Neural cell (in vitro differentiated cells): Measurements from ENCODE around the gene OR5C1. TPM values are rescaled to one million over a fixed set of nuclear protein-coding genes. Genes with fewer than 3 reads are reported as not detected.

Experiments used
- H2AFZ ChIP-seq: fragments of 200-600, 300-800 bp; sonication (generic), shearing (Covaris generic); 2 replicates; pipeline ENCODE4 v1.6.0; 2014; ENCODE audit warnings: low read depth, mild to moderate bottlenecking, antibody characterized with exemption, low read length, moderate library complexity
- H3F3A ChIP-seq: fragments of 200-600 bp; shearing (Covaris generic); 2 replicates; pipeline ENCODE4 v1.6.1; 2016; ENCODE audit warnings: mild to moderate bottlenecking, moderate library complexity, mixed read lengths, antibody characterized with exemption, low read length; ENCODE audit not compliant: insufficient read depth, poor library complexity, severe bottlenecking
- H3K27ac ChIP-seq: fragments of 200-600, 300-800 bp; sonication (generic), shearing (Covaris generic); 2 replicates; pipeline ENCODE4 v1.5.1; 2014; ENCODE audit warnings: mild to moderate bottlenecking, low read length, moderate library complexity
- H3K27me3 ChIP-seq: fragments of 300-800, 200-600 bp; sonication (generic), shearing (Covaris generic); 2 replicates; pipeline ENCODE4 v1.6.0; 2014; ENCODE audit warnings: mild to moderate bottlenecking, low read depth, low read length, moderate library complexity; ENCODE audit not compliant: insufficient read depth
- H3K36me3 ChIP-seq: fragments of 300-800, 200-600 bp; sonication (generic), shearing (Covaris generic); 2 replicates; pipeline ENCODE4 v1.5.1; 2014; ENCODE audit warnings: mild to moderate bottlenecking, antibody characterized with exemption, low read length, moderate library complexity; ENCODE audit not compliant: insufficient read depth
- H3K4me2 ChIP-seq: fragments of 300-800, 200-600 bp; sonication (generic), shearing (Covaris generic); 2 replicates; pipeline ENCODE4 v1.6.0; 2014; ENCODE audit warnings: mild to moderate bottlenecking, low read length
- H3K4me3 ChIP-seq: fragments of 300-800, 200-600 bp; sonication (generic), shearing (Covaris generic); 2 replicates; pipeline ENCODE4 v1.5.1; 2014; ENCODE audit warnings: mild to moderate bottlenecking, low read length, moderate library complexity
- H3K79me2 ChIP-seq: fragments of 200-600 bp; shearing (Covaris generic); replicated peaks from 2 replicates; pipeline ENCODE4 v1.6.0; 2014; ENCODE audit warnings: mild to moderate bottlenecking, low read length, moderate library complexity; ENCODE audit not compliant: insufficient read depth
- H3K9ac ChIP-seq: fragments of 300-800, 200-600 bp; sonication (generic), shearing (Covaris generic); 2 replicates; pipeline ENCODE4 v1.6.1; 2016; ENCODE audit warnings: mild to moderate bottlenecking, low read length, mixed read lengths
- H3K9me2 ChIP-seq: fragments of 200-600 bp; shearing (Covaris generic); 2 replicates; pipeline ENCODE4 v1.6.1; 2016; ENCODE audit warnings: mild to moderate bottlenecking, low read length, mixed read lengths; ENCODE audit not compliant: insufficient read depth
- H3K9me3 ChIP-seq: fragments of 200-600, 300-800 bp; sonication (generic), shearing (Covaris generic); 2 replicates; pipeline ENCODE4 v1.6.1; 2016; ENCODE audit warnings: mild to moderate bottlenecking, mixed run types, low read length, moderate library complexity, mixed read lengths
- H4K20me1 ChIP-seq: fragments of 200-600 bp; shearing (Covaris generic); 2 replicates; pipeline ENCODE4 v1.6.1; 2016; ENCODE audit warnings: mild to moderate bottlenecking, mixed run types; ENCODE audit not compliant: insufficient read depth
- CTCF ChIP-seq: fragments of 450-650 bp; IDR thresholded peaks from 2 replicates; pipeline ENCODE4 v1.5.1; 2014; ENCODE audit warnings: antibody characterized with exemption, mild to moderate bottlenecking, moderate library complexity; ENCODE audit not compliant: poor library complexity, severe bottlenecking
- EP300 ChIP-seq: fragments of 450-650 bp; conservative IDR thresholded peaks from 2 replicates; pipeline ENCODE4 v1.6.1; 2014; ENCODE audit warnings: antibody characterized with exemption, mild to moderate bottlenecking, moderate library complexity; ENCODE audit not compliant: poor library complexity, severe bottlenecking
- EZH2 ChIP-seq: fragments of 200-600, 300-800 bp; shearing (Covaris generic), sonication (generic); IDR thresholded peaks from 2 replicates; pipeline ENCODE4 v1.6.1; 2014; ENCODE audit warnings: antibody characterized with exemption, low read length, borderline replicate concordance, mild to moderate bottlenecking; ENCODE audit not compliant: insufficient read depth, poor library complexity, severe bottlenecking
- MXI1 ChIP-seq: fragments of 450-650 bp; conservative IDR thresholded peaks from 2 replicates; pipeline ENCODE4 v1.6.1; 2014; ENCODE audit warnings: antibody characterized with exemption, mild to moderate bottlenecking; ENCODE audit not compliant: poor library complexity, severe bottlenecking
- POLR2AphosphoS5 ChIP-seq: IDR thresholded peaks from 2 replicates; pipeline ENCODE4 v1.6.1; 2012
- RAD21 ChIP-seq: fragments of 450-650 bp; conservative IDR thresholded peaks from 2 replicates; pipeline ENCODE4 v1.6.1; 2014; ENCODE audit warnings: antibody characterized with exemption, mild to moderate bottlenecking, moderate library complexity
- REST ChIP-seq: IDR thresholded peaks from 2 replicates; pipeline ENCODE4 v1.6.1; 2012; ENCODE audit warnings: borderline replicate concordance
- SMC3 ChIP-seq: fragments of 450-650 bp; conservative IDR thresholded peaks from 2 replicates; pipeline ENCODE4 v1.6.1; 2014; ENCODE audit warnings: antibody characterized with exemption, mild to moderate bottlenecking, moderate library complexity; ENCODE audit not compliant: poor library complexity
- TAF1 ChIP-seq: IDR thresholded peaks from 2 replicates; pipeline ENCODE4 v1.6.1; 2012; ENCODE audit warnings: low read depth
- polyA plus RNA-seq: library from polyadenylated mRNA; depleted of rRNA; stranded (reverse); fragments of >200 nt; gene quantifications from 2 replicates; pipeline ENCODE4 v1.2.3, GENCODE V29; 2014

The OR5C1 gene
- polyA plus RNA-seq, 1 donor from 2014 or later = not detected

- Histone ChIP-seq H3K27me3 (no peaks in the 10 kb centered on the region), H3K9ac (no peak overlapping the region), H3F3A (no peaks in the 10 kb centered on the region), H3K4me2 (no peak overlapping the region), H3K79me2 (peaks cover 11% of the 10 kb centered on the region), H3K36me3 (no peaks in the 10 kb centered on the region), H3K27ac (no peak overlapping the region), H2AFZ (no peak overlapping the region), H3K9me3 (no peaks in the 10 kb centered on the region), H3K9me2 (no peaks in the 10 kb centered on the region), H3K4me3 (no peak overlapping the region), H4K20me1 (no peaks in the 10 kb centered on the region)
- TF ChIP-seq TAF1 (no peak), REST (no peak), CTCF (no peak), RAD21 (no peak), EZH2 (no peak), SMC3 (no peak), POLR2AphosphoS5 (no peak), EP300 (no peak), MXI1 (no peak)
Measured at GRCh38 chr9:122832194-122832593, 43.5 kb downstream of the OR5C1 start.

- Histone ChIP-seq H3K79me2 (no peaks in the 10 kb centered on the region), H3K9me3 (no peaks in the 10 kb centered on the region), H3K9ac (no peak overlapping the region), H3K4me2 (no peak overlapping the region), H3K4me3 (no peak overlapping the region), H3K27me3 (no peaks in the 10 kb centered on the region), H2AFZ (no peak overlapping the region), H3K27ac (no peak overlapping the region), H3F3A (no peaks in the 10 kb centered on the region), H3K36me3 (no peaks in the 10 kb centered on the region), H4K20me1 (no peaks in the 10 kb centered on the region), H3K9me2 (no peaks in the 10 kb centered on the region)
- TF ChIP-seq CTCF (no peak), EP300 (no peak)
Measured at GRCh38 chr9:122835313-122835731, 46.6 kb downstream of the OR5C1 start.
